ENCODE measurements around the gene BBIP1. TPM values are rescaled to one million over a fixed set of nuclear protein-coding genes. Genes with fewer than 3 reads are reported as not detected.

BBIP1 gene
- total RNA-seq, 1 experiment from 2014 or later, result 12.0 TPM

DNA sequence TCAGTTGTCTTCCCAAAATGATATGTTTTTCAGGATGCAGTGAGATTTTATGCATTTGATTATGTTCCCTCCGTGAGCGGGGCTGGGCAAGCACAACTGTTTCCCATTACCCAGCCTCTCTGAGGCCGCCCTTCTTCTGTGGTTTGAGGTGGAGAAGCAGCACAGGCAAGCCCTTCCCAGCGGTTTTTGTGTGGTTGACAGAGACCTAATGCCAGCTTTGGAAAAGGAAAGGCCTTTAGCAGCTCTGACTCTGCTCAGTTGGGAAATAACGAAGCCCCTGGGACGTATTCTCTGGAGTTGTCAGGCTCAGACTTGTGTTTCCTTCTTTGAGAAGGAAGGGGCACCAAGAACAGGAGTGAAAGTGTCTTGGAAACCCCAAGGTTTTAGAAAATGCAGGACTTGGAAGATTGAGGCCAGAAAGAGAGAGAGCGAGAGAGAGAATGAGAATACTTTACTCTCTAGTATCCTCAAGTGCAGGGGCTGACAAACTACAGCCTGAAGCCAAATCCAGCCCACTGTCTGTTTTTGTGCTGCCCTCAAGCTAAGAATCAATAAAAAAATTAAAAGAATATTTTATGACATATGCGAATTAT is 67.9 kb downstream of the BBIP1 start:
- Histone ChIP-seq H3K79me2 (ENCODE audit: low read length) (no peaks in the 10 kb centered on the region), H2AFZ (ENCODE audit: low read length) (no peak overlapping the region), H3K4me1 (ENCODE audit: insufficient read depth, low read length) (peaks cover 16% of the 10 kb centered on the region), H3K9me3 (ENCODE audit: low read length) (no peaks in the 10 kb centered on the region), H3K27me3 (ENCODE audit: low read length) (no peaks in the 10 kb centered on the region), H3K4me2 (ENCODE audit: low read length) (no peak overlapping the region), H3K4me3 (ENCODE audit: low read length) (no peak overlapping the region), H3K27ac (ENCODE audit: low read length) (no peak overlapping the region), H3K9me2 (replicated peaks; ENCODE audit: low read length) (no peaks in the 10 kb centered on the region), H3K9ac (ENCODE audit: low read length) (no peak overlapping the region), H4K20me1 (ENCODE audit: low read length) (no peaks in the 10 kb centered on the region), H3F3A (ENCODE audit: low read length, unreplicated experiment) (no peaks in the 10 kb centered on the region), H3K36me3 (ENCODE audit: low read depth, low read length) (no peaks in the 10 kb centered on the region)
- DNase-seq, result no peak
- no peak for ATAC-seq
- CTCF ChIA-PET, result no interaction called here
- POLR2A ChIA-PET (ENCODE audit: unreplicated experiment), result no interaction called here
- TF ChIP-seq EZH2phosphoT487 (IDR thresholded peaks at IDR 0.05; ENCODE audit: borderline replicate concordance, low read length) (no peak), EZH2 (IDR thresholded peaks at IDR 0.05; ENCODE audit: low read length, unreplicated experiment) (no peak)
- TF ChIP-seq, protein P1, sequence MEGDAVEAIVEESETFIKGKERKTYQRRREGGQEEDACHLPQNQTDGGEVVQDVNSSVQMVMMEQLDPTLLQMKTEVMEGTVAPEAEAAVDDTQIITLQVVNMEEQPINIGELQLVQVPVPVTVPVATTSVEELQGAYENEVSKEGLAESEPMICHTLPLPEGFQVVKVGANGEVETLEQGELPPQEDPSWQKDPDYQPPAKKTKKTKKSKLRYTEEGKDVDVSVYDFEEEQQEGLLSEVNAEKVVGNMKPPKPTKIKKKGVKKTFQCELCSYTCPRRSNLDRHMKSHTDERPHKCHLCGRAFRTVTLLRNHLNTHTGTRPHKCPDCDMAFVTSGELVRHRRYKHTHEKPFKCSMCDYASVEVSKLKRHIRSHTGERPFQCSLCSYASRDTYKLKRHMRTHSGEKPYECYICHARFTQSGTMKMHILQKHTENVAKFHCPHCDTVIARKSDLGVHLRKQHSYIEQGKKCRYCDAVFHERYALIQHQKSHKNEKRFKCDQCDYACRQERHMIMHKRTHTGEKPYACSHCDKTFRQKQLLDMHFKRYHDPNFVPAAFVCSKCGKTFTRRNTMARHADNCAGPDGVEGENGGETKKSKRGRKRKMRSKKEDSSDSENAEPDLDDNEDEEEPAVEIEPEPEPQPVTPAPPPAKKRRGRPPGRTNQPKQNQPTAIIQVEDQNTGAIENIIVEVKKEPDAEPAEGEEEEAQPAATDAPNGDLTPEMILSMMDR (conservative IDR thresholded peaks at IDR 0.05; ENCODE audit: low read depth, low read length), result no peak
- intact Hi-C loops (cut with micrococcal nuclease), result no loop called here
- no TSS peak for BruUV-seq (replicated peaks)

DNA sequence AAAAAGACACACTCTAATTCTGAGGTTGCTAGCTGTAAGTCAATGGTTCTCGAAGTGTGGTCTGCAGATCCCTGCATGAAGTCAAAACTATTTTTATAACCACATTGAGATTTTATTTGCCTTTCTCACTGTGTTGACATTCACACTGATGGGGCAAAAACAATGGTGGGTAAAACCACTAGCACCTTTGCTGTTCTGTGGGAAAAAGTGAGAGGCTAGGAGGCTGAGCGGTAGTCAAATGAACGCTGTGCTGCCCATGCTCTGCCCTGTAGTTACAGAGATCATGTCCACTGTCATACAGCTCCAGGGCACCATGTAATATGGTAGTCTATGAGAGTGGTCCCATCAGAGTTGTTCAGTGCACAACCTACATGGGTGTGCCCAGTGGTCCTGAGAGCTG is 68.9 kb downstream of the BBIP1 start:
- ChIA-PET POLR2A (ENCODE audit: unreplicated experiment) (no interaction called here), CTCF (no interaction called here)
- DNase-seq (no peak), ATAC-seq (no peak)
- Histone ChIP-seq H2AFZ (ENCODE audit: low read length) (no peak overlapping the region), H3K4me3 (ENCODE audit: low read length) (no peak overlapping the region), H3K36me3 (ENCODE audit: low read depth, low read length) (no peaks in the 10 kb centered on the region), H3K9me2 (replicated peaks; ENCODE audit: low read length) (no peaks in the 10 kb centered on the region), H3K27me3 (ENCODE audit: low read length) (no peaks in the 10 kb centered on the region), H3K9ac (ENCODE audit: low read length) (no peak overlapping the region), H3K27ac (ENCODE audit: low read length) (no peak overlapping the region), H3K4me2 (ENCODE audit: low read length) (no peak overlapping the region), H3F3A (ENCODE audit: low read length, unreplicated experiment) (no peaks in the 10 kb centered on the region), H3K4me1 (ENCODE audit: insufficient read depth, low read length) (peaks cover 16% of the 10 kb centered on the region), H4K20me1 (ENCODE audit: low read length) (no peaks in the 10 kb centered on the region), H3K9me3 (ENCODE audit: low read length) (no peaks in the 10 kb centered on the region), H3K79me2 (ENCODE audit: low read length) (no peaks in the 10 kb centered on the region)
- intact Hi-C loops (cut with micrococcal nuclease), result no loop called here
- no TSS peak for BruUV-seq (replicated peaks)
- TF ChIP-seq, protein P1 (conservative IDR thresholded peaks at IDR 0.05; ENCODE audit: low read depth, low read length), result no peak
- TF ChIP-seq EZH2phosphoT487 (IDR thresholded peaks at IDR 0.05; ENCODE audit: borderline replicate concordance, low read length) (no peak), EZH2 (IDR thresholded peaks at IDR 0.05; ENCODE audit: low read length, unreplicated experiment) (no peak)

Other genes with a start within 250 kb of the BBIP1 start
- 19.4 and 24.4 TPM in 2 replicates for gene PDCD4, start 47.3 kb downstream of the BBIP1 start, total RNA-seq (2014; rRNA removed)
- 11.4 and 14.3 TPM in 2 replicates for gene SHOC2, start 424 bp upstream of the BBIP1 start, total RNA-seq (2014; rRNA removed)
- not detected in 2 replicates for gene ADRA2A, start 157.8 kb upstream of the BBIP1 start, total RNA-seq (2014; rRNA removed)

Data from PC-3 (cell line).